Measurements from ENCODE around the gene CERS6.

The CERS6 gene

DNA sequence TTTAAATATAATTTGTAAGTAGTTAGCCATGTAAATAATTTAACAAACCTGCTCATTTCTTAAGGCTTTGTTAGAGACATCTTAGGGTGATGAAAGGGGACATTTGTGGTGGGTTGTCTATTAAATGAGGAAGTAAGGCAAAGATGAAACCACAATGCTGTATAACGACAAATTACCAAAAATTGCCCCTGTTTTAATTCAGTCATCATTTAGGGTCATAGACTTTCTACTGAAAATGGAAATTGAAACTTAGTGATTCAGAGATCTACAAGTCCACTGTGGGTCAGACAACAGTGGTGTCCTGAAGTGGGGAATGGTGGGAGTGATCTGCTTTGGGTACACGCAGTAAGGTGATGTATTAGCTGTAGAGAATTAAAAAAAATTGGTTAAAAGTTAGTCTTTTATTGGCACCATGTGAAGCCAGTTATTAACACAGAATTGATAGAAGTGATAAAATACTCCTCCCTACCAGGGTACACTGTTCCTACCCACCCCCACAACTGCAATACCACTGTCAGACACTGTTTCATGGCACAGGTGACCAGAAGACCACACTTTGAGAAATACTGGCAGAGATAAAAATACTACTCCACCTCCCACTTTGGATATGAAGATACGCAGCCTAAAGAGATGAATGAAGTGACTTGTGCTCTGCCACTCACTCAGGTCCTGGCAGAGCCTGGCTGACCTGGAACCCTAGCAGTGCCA is 13.4 kb downstream of the CERS6 start:
- Histone ChIP-seq H3K23ac (ENCODE audit: low read depth, low read length, poor library complexity) (no peak overlapping the region), H2BK15ac (ENCODE audit: low read length) (no peak overlapping the region), H2AFZ (ENCODE audit: low read length) (no peak overlapping the region), H3K18ac (ENCODE audit: low read length) (no peak overlapping the region), H2BK12ac (ENCODE audit: low read length) (no peak overlapping the region), H3K4me3 (ENCODE audit: low read length in 2 of 2) (no peak overlapping the region), H2BK5ac (ENCODE audit: low read length) (no peak overlapping the region), H4K91ac (ENCODE audit: low read depth, low read length, poor library complexity) (no peak overlapping the region), H3K27me3 (ENCODE audit: control insufficient read depth in 3 of 3, insufficient read depth in 3 of 3, low read depth in 1 of 3, low read length in 3 of 3) (no peaks in the 10 kb centered on the region), H4K8ac (ENCODE audit: low read depth, low read length) (no peak overlapping the region), H3K79me1 (ENCODE audit: low read depth, low read length) (no peaks in the 10 kb centered on the region), H3K36me3 (replicated peaks in 1 of 2; ENCODE audit: control insufficient read depth in 2 of 2, insufficient read depth in 2 of 2, low read length in 2 of 2) (no peaks in the 10 kb centered on the region), H3K9ac (ENCODE audit: low read depth, low read length, poor library complexity) (no peak overlapping the region), H2AK5ac (ENCODE audit: low read depth, low read length) (no peak overlapping the region), H3K14ac (ENCODE audit: low read length) (no peak overlapping the region), H3K27ac (replicated peaks; ENCODE audit: low read length) (no peak overlapping the region), H3K4me2 (ENCODE audit: insufficient read depth, low read length, poor library complexity, severe bottlenecking) (no peak overlapping the region), H3K9me3 (replicated peaks in 1 of 2; ENCODE audit: control insufficient read depth in 2 of 2, insufficient read depth in 1 of 2, low read depth in 1 of 2, low read length in 2 of 2) (peaks cover 0 to 3% of the 10 kb centered on the region in 2 donors), H3K4me1 (ENCODE audit: control insufficient read depth in 2 of 2, insufficient read depth in 1 of 2, low read depth in 1 of 2, low read length in 2 of 2) (peaks cover 23 to 26% of the 10 kb centered on the region in 2 donors), H2BK120ac (ENCODE audit: low read depth, low read length) (no peak overlapping the region), H3K4ac (ENCODE audit: low read length) (no peak overlapping the region)
- no peak for DNase-seq (ENCODE audit: low spot score)
- no CpG with 5 or more reads among the region's 3 CpGs for WGBS, 2 donors (ENCODE audit: extremely low coverage in 2 of 2, insufficient read length in 2 of 2, insufficient replicate concordance in 1 of 2)

DNA sequence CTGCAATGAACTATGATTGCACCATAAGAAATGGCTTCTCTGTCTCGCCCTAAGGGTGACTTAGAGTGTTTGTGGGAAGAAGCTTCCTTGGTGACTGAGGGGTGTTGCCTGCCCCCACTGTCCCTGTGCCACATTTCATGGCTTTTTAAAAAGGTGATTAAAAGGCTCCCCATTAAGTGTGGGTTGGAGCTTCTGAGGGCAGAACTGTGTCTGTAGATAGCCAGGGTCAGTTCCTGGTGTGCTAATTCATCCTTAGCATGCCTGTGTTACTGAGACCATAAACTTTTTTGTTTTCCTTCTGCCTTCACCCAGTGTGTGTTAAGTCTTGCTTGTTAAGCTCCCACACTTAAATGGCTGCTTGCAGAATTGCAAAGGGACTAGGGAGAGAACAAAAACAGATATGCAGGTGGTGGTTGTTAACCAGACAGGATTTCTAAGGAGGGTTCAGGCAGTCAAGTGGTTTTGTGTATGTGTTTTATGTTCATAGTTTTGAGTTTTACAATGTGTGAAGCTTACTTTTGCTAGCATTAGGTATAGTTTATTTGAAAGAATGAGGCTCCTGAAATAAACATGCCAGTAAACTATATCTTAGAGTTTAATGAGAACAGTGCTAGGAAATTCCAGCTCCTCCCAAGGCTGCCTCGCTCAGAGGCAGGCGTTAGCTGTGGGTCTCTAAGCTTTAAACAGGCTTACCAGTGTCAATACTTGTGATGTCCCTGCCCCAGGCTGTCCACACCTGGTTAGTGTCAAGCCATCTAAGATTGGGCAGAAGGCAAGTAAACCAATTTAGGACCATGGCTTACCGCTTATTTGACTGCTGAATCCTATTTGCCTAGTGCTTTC is 14.5 kb downstream of the CERS6 start:
- Histone ChIP-seq H3K27ac (replicated peaks; ENCODE audit: low read length) (peak overlapping the region; percentile 63), H3K9me3 (replicated peaks in 1 of 2; ENCODE audit: control insufficient read depth in 2 of 2, insufficient read depth in 1 of 2, low read depth in 1 of 2, low read length in 2 of 2) (peaks cover 0 to 3% of the 10 kb centered on the region in 2 donors), H2BK120ac (ENCODE audit: low read depth, low read length) (no peak overlapping the region), H2BK5ac (ENCODE audit: low read length) (no peak overlapping the region), H3K79me1 (ENCODE audit: low read depth, low read length) (no peaks in the 10 kb centered on the region), H2AFZ (ENCODE audit: low read length) (no peak overlapping the region), H2BK15ac (ENCODE audit: low read length) (no peak overlapping the region), H3K18ac (ENCODE audit: low read length) (no peak overlapping the region), H2AK5ac (ENCODE audit: low read depth, low read length) (no peak overlapping the region), H3K4me2 (ENCODE audit: insufficient read depth, low read length, poor library complexity, severe bottlenecking) (peak overlapping the region; percentile 23), H3K4me3 (ENCODE audit: low read length in 2 of 2) (no peak overlapping the region), H3K9ac (ENCODE audit: low read depth, low read length, poor library complexity) (no peak overlapping the region), H3K14ac (ENCODE audit: low read length) (no peak overlapping the region), H4K8ac (ENCODE audit: low read depth, low read length) (no peak overlapping the region), H3K23ac (ENCODE audit: low read depth, low read length, poor library complexity) (no peak overlapping the region), H3K36me3 (replicated peaks in 1 of 2; ENCODE audit: control insufficient read depth in 2 of 2, insufficient read depth in 2 of 2, low read length in 2 of 2) (no peaks in the 10 kb centered on the region), H4K91ac (ENCODE audit: low read depth, low read length, poor library complexity) (no peak overlapping the region), H3K4me1 (ENCODE audit: control insufficient read depth in 2 of 2, insufficient read depth in 1 of 2, low read depth in 1 of 2, low read length in 2 of 2) (peaks cover 21 to 23% of the 10 kb centered on the region in 2 donors), H2BK12ac (ENCODE audit: low read length) (no peak overlapping the region), H3K27me3 (ENCODE audit: control insufficient read depth in 3 of 3, insufficient read depth in 3 of 3, low read depth in 1 of 3, low read length in 3 of 3) (no peaks in the 10 kb centered on the region), H3K4ac (ENCODE audit: low read length) (no peak overlapping the region)
- DNase-seq (ENCODE audit: low spot score): peak; percentile 51
- WGBS, 2 donors (ENCODE audit: extremely low coverage in 2 of 2, insufficient read length in 2 of 2, insufficient replicate concordance in 1 of 2): no CpG with 5 or more reads among the region's 4 CpGs

DNA sequence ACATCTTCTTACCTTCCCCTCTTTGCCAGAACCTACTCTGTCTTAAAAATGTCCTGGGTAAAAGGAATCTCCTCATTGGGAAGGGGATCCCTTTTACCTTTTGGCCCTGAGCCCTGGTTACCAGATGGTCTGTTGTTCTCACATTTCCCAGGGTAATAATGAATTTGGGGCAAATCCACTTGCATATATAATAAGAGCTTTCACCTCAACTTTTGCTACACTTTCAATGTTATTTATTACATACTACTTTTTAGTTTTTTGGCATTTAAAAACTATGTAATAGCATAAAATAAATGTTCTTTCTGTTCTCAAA is 15.0 kb downstream of the CERS6 start:
- H3K23ac ChIP-seq (ENCODE audit: low read depth, low read length, poor library complexity): no peak overlapping the region
- no peak overlapping the region for H4K8ac ChIP-seq (ENCODE audit: low read depth, low read length)
- DNase-seq (ENCODE audit: low spot score): no peak
- no peak overlapping the region for H3K4ac ChIP-seq (ENCODE audit: low read length)
- H3K9ac ChIP-seq (ENCODE audit: low read depth, low read length, poor library complexity): no peak overlapping the region
- H2BK12ac ChIP-seq (ENCODE audit: low read length): no peak overlapping the region
- H2AK5ac ChIP-seq (ENCODE audit: low read depth, low read length): no peak overlapping the region
- peaks cover 20 to 23% of the 10 kb centered on the region in 2 donors for H3K4me1 ChIP-seq (ENCODE audit: control insufficient read depth in 2 of 2, insufficient read depth in 1 of 2, low read depth in 1 of 2, low read length in 2 of 2)
- no peak overlapping the region for H4K91ac ChIP-seq (ENCODE audit: low read depth, low read length, poor library complexity)
- H3K36me3 ChIP-seq (replicated peaks in 1 of 2; ENCODE audit: control insufficient read depth in 2 of 2, insufficient read depth in 2 of 2, low read length in 2 of 2): no peaks in the 10 kb centered on the region
- H3K79me1 ChIP-seq (ENCODE audit: low read depth, low read length): no peaks in the 10 kb centered on the region
- H2BK5ac ChIP-seq (ENCODE audit: low read length): no peak overlapping the region
- H3K27me3 ChIP-seq (ENCODE audit: control insufficient read depth in 3 of 3, insufficient read depth in 3 of 3, low read depth in 1 of 3, low read length in 3 of 3): no peaks in the 10 kb centered on the region
- no peak overlapping the region for H2BK15ac ChIP-seq (ENCODE audit: low read length)
- no peak overlapping the region for H3K14ac ChIP-seq (ENCODE audit: low read length)
- peaks cover 0 to 3% of the 10 kb centered on the region in 2 donors for H3K9me3 ChIP-seq (replicated peaks in 1 of 2; ENCODE audit: control insufficient read depth in 2 of 2, insufficient read depth in 1 of 2, low read depth in 1 of 2, low read length in 2 of 2)
- H2AFZ ChIP-seq (ENCODE audit: low read length): no peak overlapping the region
- no peak overlapping the region for H3K4me3 ChIP-seq (ENCODE audit: low read length in 2 of 2)
- H2BK120ac ChIP-seq (ENCODE audit: low read depth, low read length): no peak overlapping the region
- no peak overlapping the region for H3K4me2 ChIP-seq (ENCODE audit: insufficient read depth, low read length, poor library complexity, severe bottlenecking)
- H3K18ac ChIP-seq (ENCODE audit: low read length): no peak overlapping the region
- peak overlapping the region; percentile 38 for H3K27ac ChIP-seq (replicated peaks; ENCODE audit: low read length)

DNA sequence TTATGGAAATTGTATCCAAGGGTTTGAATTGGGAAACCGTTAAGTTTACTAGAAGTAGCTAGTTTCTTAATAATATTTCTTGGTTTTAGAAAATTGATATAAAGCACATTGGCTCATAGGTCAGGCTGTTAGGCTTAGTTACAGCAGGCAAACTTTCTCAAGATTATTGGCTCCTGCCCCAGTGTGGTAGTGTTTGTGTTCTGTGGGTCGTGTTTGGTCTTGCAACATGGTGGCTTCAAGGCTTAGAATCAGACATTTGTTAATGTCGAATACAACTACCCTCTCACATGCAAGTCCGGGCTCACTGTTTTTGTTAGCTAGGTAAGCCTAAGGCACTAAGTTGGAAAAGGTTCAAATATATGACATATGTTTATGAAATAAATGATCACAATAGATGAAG is 19.6 kb downstream of the CERS6 start:
- Histone ChIP-seq H3K23ac (ENCODE audit: low read depth, low read length, poor library complexity) (no peak overlapping the region), H3K27ac (replicated peaks; ENCODE audit: low read length) (no peak overlapping the region), H3K9ac (ENCODE audit: low read depth, low read length, poor library complexity) (no peak overlapping the region), H2BK12ac (ENCODE audit: low read length) (no peak overlapping the region), H2BK5ac (ENCODE audit: low read length) (no peak overlapping the region), H3K4ac (ENCODE audit: low read length) (no peak overlapping the region), H3K9me3 (replicated peaks in 1 of 2; ENCODE audit: control insufficient read depth in 2 of 2, insufficient read depth in 1 of 2, low read depth in 1 of 2, low read length in 2 of 2) (peaks cover 0 to 3% of the 10 kb centered on the region in 2 donors), H3K14ac (ENCODE audit: low read length) (no peak overlapping the region), H3K18ac (ENCODE audit: low read length) (no peak overlapping the region), H2BK120ac (ENCODE audit: low read depth, low read length) (no peak overlapping the region), H3K79me1 (ENCODE audit: low read depth, low read length) (no peaks in the 10 kb centered on the region), H2BK15ac (ENCODE audit: low read length) (no peak overlapping the region), H3K4me3 (ENCODE audit: low read length in 2 of 2) (no peak overlapping the region), H2AFZ (ENCODE audit: low read length) (no peak overlapping the region), H2AK5ac (ENCODE audit: low read depth, low read length) (no peak overlapping the region), H3K36me3 (replicated peaks in 1 of 2; ENCODE audit: control insufficient read depth in 2 of 2, insufficient read depth in 2 of 2, low read length in 2 of 2) (no peaks in the 10 kb centered on the region), H3K4me1 (ENCODE audit: control insufficient read depth in 2 of 2, insufficient read depth in 1 of 2, low read depth in 1 of 2, low read length in 2 of 2) (peaks cover 12 to 13% of the 10 kb centered on the region in 2 donors), H4K91ac (ENCODE audit: low read depth, low read length, poor library complexity) (no peak overlapping the region), H3K27me3 (ENCODE audit: control insufficient read depth in 3 of 3, insufficient read depth in 3 of 3, low read depth in 1 of 3, low read length in 3 of 3) (no peaks in the 10 kb centered on the region), H3K4me2 (ENCODE audit: insufficient read depth, low read length, poor library complexity, severe bottlenecking) (no peak overlapping the region), H4K8ac (ENCODE audit: low read depth, low read length) (no peak overlapping the region)
- 100% methylated on average over 1 of the region's 4 CpGs for WGBS, 2 donors (ENCODE audit: extremely low coverage in 2 of 2, insufficient read length in 2 of 2, insufficient replicate concordance in 1 of 2)
- no peak for DNase-seq (ENCODE audit: low spot score)

Measured in neuronal stem cell (in vitro differentiated cells).